HG03064 (cell line): Measurements from ENCODE around the gene ARHGAP35.

Experiments used
- ATAC-seq: cut with Tn5 transposase; IDR thresholded peaks from one replicate; pipeline ENCODE4 v1.9.1; 2021; ENCODE audit warnings: low read depth; ENCODE audit not compliant: unreplicated experiment

ARHGAP35 gene

GRCh38 chr19:46901701-46902401 lies 41.1 kb downstream of the ARHGAP35 start:
- no peak for ATAC-seq

- ATAC-seq: no peak
Observed at GRCh38 chr19:46902402-46902766, 41.6 kb downstream of the ARHGAP35 start.

GRCh38 chr19:46903458-46903857 lies 42.7 kb downstream of the ARHGAP35 start:
- no peak for ATAC-seq

DNA sequence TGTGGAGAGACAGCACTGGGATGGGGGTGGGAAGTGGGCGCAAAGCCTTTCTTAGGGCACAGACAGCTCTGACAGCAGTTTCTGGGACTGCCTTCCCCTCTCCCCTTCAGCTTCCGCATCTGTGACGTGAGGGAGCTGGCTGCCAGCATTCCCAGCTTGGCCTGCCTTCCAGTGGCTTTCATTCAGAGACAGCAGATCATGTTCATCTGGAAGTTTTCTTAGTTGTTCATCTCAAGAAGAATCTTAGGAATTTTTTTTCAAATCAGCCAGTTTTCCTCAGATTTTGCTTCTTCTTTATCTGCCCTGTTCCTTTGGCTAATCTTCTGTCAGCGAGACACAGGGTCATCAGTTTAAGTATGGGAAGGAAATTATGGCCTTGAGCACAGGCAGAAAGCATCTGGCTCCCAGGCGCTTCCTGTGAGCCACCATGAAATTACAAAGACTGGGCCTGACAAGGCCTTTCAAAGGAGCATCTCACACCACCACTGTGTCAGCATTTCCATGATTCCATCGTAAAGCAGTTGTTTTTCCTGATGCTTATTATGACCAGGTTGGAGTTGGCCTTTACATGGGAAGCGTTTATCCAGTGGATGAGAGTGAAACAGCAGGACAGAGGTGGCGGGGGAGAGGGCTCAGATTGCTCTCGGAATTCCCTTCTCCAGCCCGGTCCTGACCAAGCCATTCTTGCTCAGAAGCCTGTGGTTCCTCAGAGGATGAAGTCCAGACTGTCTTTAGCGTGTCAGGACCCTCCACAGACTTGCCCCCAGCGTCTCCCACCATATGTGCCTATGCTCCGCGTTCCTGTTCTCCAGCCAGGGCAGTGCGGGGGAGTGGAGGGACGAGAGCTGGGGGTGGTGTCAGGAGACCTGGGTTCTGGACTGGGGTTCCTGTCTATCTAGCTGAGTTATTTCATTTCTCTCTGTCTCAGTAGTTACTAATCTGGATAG lies 43.6 kb downstream of the ARHGAP35 start:
- no peak for ATAC-seq

- no peak for ATAC-seq
Observed at GRCh38 chr19:46906221-46906620, 45.4 kb downstream of the ARHGAP35 start.

DNA sequence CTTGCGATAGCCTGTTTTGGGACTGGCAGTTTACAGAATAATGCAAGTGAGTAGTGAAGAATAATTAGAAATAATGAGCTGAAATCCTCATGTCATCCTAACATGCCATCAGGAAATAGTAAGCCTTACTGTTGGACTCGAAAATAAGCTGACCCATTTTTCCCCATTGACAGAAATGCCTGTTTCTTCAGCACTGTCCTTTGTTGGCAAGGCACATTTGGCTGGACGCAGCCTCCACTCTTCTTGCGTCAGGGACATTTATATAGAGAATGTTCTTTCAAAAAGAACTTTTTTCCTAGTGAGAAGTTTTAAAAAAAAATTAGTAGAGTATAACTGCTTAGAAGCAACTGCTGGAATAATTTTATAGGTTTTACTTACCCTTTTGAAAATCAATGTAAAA lies 47.1 kb downstream of the ARHGAP35 start:
- ATAC-seq: no peak

DNA sequence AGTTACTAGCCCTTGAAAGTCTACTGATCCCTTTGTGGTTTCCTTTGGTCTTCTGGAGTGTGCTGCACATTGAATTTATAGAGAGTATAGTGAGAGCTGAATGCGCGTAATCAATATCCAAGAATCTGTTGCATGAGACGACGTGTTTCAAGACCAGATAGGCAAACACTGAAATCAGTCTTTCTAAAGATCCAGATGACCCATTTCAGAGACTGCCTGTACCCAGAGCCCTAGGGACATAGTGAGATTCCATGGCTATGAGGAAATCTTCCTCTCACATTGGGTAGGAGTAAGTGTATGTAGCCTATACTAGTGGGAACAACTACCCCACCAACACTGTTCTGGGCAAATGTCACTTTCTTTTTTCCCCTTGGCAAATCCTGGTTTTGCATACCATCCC lies 48.6 kb downstream of the ARHGAP35 start:
- ATAC-seq: no peak
